Natural killer cell (primary cell): Measurements from ENCODE around the gene CRNKL1. TPM values are rescaled to one million over a fixed set of nuclear protein-coding genes. Genes with fewer than 3 reads are reported as not detected.
A peak's percentile ranks its signal among the peaks of the same experiment; 100 is the strongest.

Experiments used
- ATAC-seq, 3 donors: fragments of 150-1000 bp in 2 of 3; fragments of 200-7000 bp in 1 of 3; cut with Tn5 transposase; 1 replicate in 1 of 3; 2 replicates in 2 of 3; pipeline ENCODE4 v1.10.0; 2021; ENCODE audit warnings: mild to moderate bottlenecking in 2 of 3, moderate library complexity in 2 of 3
- DNase-seq, 2 donors: peaks; one replicate each; pipeline versions ENCODE4 v3.0.0 to v3.0.0-alpha.2; 2013 to 2021; ENCODE audit warnings: mixed read lengths in 1 of 2
- H3K27ac ChIP-seq: one replicate; pipeline ENCODE4 v1.5.1; 2013; ENCODE audit warnings: mild to moderate bottlenecking, low read length
- H3K27me3 ChIP-seq: one replicate; pipeline ENCODE4 v1.6.1; 2013; ENCODE audit warnings: low read length; ENCODE audit not compliant: control insufficient read depth, insufficient read depth
- H3K36me3 ChIP-seq: one replicate; pipeline ENCODE4 v1.6.1; 2013; ENCODE audit warnings: low read length; ENCODE audit not compliant: control insufficient read depth, insufficient read depth
- H3K4me1 ChIP-seq: one replicate; pipeline ENCODE4 v1.6.1; 2013; ENCODE audit warnings: low read length; ENCODE audit not compliant: control insufficient read depth, insufficient read depth
- H3K4me3 ChIP-seq: one replicate; pipeline ENCODE4 v1.5.1; 2013; ENCODE audit warnings: low read length
- H3K9me3 ChIP-seq: one replicate; pipeline ENCODE4 v1.6.1; 2013; ENCODE audit warnings: low read length; ENCODE audit not compliant: control insufficient read depth, insufficient read depth
- H3K27ac Mint-ChIP-seq, 2 donors: one replicate each; pipeline ENCODE4 v1.8.0; 2022; ENCODE audit warnings: mild to moderate bottlenecking in 2 of 2, mixed read lengths in 2 of 2, moderate library complexity in 1 of 2
- H3K27me3 Mint-ChIP-seq, 2 donors: one replicate each; pipeline ENCODE4 v1.8.0; 2022; ENCODE audit warnings: low read depth in 2 of 2, mixed read lengths in 2 of 2
- H3K36me3 Mint-ChIP-seq: one replicate; pipeline ENCODE4 v1.8.0; 2022; ENCODE audit warnings: mixed read lengths
- H3K4me1 Mint-ChIP-seq, 2 donors: one replicate each; pipeline ENCODE4 v1.8.0; 2022; ENCODE audit warnings: mixed read lengths in 2 of 2
- H3K4me3 Mint-ChIP-seq: one replicate; pipeline ENCODE4 v1.8.0; 2022; ENCODE audit warnings: mild to moderate bottlenecking, moderate library complexity, mixed read lengths
- H3K9me3 Mint-ChIP-seq, 2 donors: one replicate each; pipeline ENCODE4 v1.8.0; 2022; ENCODE audit warnings: mixed read lengths in 2 of 2
- CTCF ChIP-seq: fragments of 200-600 bp; IDR thresholded peaks from one replicate; pipeline ENCODE4 v1.8.0; 2022; ENCODE audit warnings: antibody characterized with exemption
- WGBS: methylation state at CpG from one replicate; pipeline ENCODE4 v1.1.7; 2013; ENCODE audit warnings: missing lambda C conversion rate; ENCODE audit not compliant: insufficient coverage; 5-methylcytosine and 5-hydroxymethylcytosine counted together
- intact Hi-C: fragments of 100-400 bp; cut with micrococcal nuclease; formaldehyde crosslinking; loops from one replicate; pipeline ENCODE4 v1.14.2; 2022
- total RNA-seq, 4 donors: library from RNA; stranded (reverse); fragments of 120-200 nt in 1 of 4; gene quantifications; one replicate each; pipeline versions ENCODE4 v1.2.3 to v1.2.4, GENCODE V29; 2013 to 2022

Gene CRNKL1
- total RNA-seq, result 10 to 100 TPM; 30.8 to 34.5 (median 31.6) TPM
- 38.5 TPM for total RNA-seq (2013)

- Histone ChIP-seq H3K27me3 (no peaks in the 10 kb centered on the region), H3K4me1 (peaks cover 6% of the 10 kb centered on the region), H3K36me3 (peaks cover 27% of the 10 kb centered on the region), H3K4me3 (peak within 1 kb of the TSS; percentile 66), H3K9me3 (no peaks in the 10 kb centered on the region), H3K27ac (peak within 1 kb of the TSS; percentile 73)
- Mint-ChIP-seq H3K27me3 (peaks cover 0 to 4% of the 10 kb centered on the region in 2 donors), H3K4me3 (peak within 1 kb of the TSS; percentile 100), H3K27ac (peak within 1 kb of the TSS; percentile 99), H3K9me3 (no peaks in the 10 kb centered on the region), H3K36me3 (peaks cover 39% of the 10 kb centered on the region), H3K4me1 (peaks cover 17 to 27% of the 10 kb centered on the region in 2 donors)
- intact Hi-C loops, result loop anchor here (1.0 to 10.0 kb wide), 3 partner anchors 35 to 1768 kb away; partner anchors contain the start of genes NAA20, RALGAPA2 and ZNF133
- ATAC-seq (peak; percentile 91 to 95 (median 93)), DNase-seq (peak; percentile 96 to 100)
- TF ChIP-seq CTCF, result no peak
- under 1% methylated on average over 67 of the region's 67 CpGs for WGBS
These were observed at the start of gene CRNKL1, which contains the start of gene CFAP61 for GRCh38 chr20:20052074-20052970. Gene CRNKL1 (minus strand): TSS chr20:20052466. CDS start chr20:20052342, 124 bp downstream. Gene CFAP61 (plus strand): TSS chr20:20052532. CDS start chr20:20056654, 4,122 bp downstream.

DNA sequence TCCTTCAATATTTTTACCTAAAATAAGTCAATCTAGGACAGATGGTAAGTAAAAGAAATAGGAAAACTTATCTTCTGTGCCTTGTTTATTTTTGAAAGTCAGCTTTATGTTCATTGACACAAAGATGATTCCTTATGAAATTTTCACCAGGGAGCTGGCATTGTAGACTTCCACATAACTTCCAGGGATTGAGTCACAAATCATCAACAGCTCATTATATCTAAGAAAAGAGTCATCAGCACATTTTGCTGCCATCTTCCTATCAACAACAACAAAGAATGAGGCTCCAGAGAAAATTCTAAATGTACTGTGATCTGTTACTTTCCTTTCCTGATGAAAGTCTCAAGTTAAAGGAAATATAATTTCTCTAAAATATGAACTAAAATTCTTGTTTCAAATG lies 48.6 kb upstream of the CRNKL1 start:
- intact Hi-C loops, result no loop called here
- Mint-ChIP-seq H3K36me3 (no peaks in the 10 kb centered on the region), H3K27me3 (peaks cover 0 to 9% of the 10 kb centered on the region in 2 donors), H3K4me3 (no peak overlapping the region), H3K27ac (no peak overlapping the region), H3K4me1 (no peaks in the 10 kb centered on the region), H3K9me3 (no peaks in the 10 kb centered on the region)
- H3K36me3 ChIP-seq, result no peaks in the 10 kb centered on the region
- no peak overlapping the region for H3K27ac ChIP-seq
- ATAC-seq (no peak), DNase-seq (no peak)
- no peaks in the 10 kb centered on the region for H3K27me3 ChIP-seq
- H3K4me1 ChIP-seq, result no peaks in the 10 kb centered on the region
- no peaks in the 10 kb centered on the region for H3K9me3 ChIP-seq
- H3K4me3 ChIP-seq, result no peak overlapping the region
- TF ChIP-seq CTCF, result no peak

DNA sequence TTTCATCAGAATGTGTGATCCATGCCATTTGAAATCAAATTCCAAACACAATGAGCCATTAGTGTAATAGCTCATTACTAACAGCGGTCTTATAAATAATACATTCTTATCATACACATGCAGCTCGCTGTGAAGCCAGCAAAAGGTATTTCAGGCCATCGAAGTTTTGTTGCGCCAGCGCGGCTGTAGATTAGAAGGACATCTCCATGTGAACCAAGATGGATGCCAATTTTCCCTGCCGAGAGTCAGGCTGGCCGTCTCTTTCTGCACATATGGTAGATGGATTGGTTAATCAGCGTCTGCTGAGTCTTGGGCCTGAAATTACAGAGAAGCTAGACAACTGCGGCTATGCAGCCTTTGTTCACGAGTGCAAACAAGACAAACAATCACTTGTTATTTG lies 44.2 kb upstream of the CRNKL1 start:
- Mint-ChIP-seq H3K27me3 (peaks cover 2 to 12% of the 10 kb centered on the region in 2 donors), H3K36me3 (no peaks in the 10 kb centered on the region), H3K27ac (no peak overlapping the region), H3K4me3 (no peak overlapping the region), H3K4me1 (peaks cover 0 to 11% of the 10 kb centered on the region in 2 donors), H3K9me3 (no peaks in the 10 kb centered on the region)
- Histone ChIP-seq H3K4me1 (no peaks in the 10 kb centered on the region), H3K27ac (no peak overlapping the region), H3K4me3 (no peak overlapping the region), H3K9me3 (no peaks in the 10 kb centered on the region), H3K36me3 (no peaks in the 10 kb centered on the region), H3K27me3 (no peaks in the 10 kb centered on the region)
- intact Hi-C loops, result no loop called here
- no peak for TF ChIP-seq CTCF
- 93% methylated on average over 11 of the region's 11 CpGs for WGBS
- ATAC-seq, result no peak
- no peak for DNase-seq
